ENCODE measurements around the gene BCL10. TPM values are rescaled to one million over a fixed set of nuclear protein-coding genes. Genes with fewer than 3 reads are reported as not detected.

Gene BCL10
- polyA plus RNA-seq, 1 of the 3 experiments (the other 2 are of a cell fraction): 5.8 TPM

GRCh38 chr1:85289848-85290335 lies 13.5 kb upstream of the BCL10 start:
- Histone ChIP-seq H2AFZ (ENCODE audit: low read depth) (peak overlapping the region; percentile 35), H4K20me1 (ENCODE audit: insufficient read depth) (no peaks in the 10 kb centered on the region), H3K9me3 (no peaks in the 10 kb centered on the region), H3K9me2 (no peaks in the 10 kb centered on the region), H3K79me2 (ENCODE audit: insufficient read depth) (no peaks in the 10 kb centered on the region), H3K27me3 (ENCODE audit: insufficient read depth) (no peaks in the 10 kb centered on the region), H3K4me2 (peak overlapping the region; percentile 25), H3K27ac (ENCODE audit: low read depth in 2 of 2, low read length in 1 of 2) (peak overlapping the region in 1 of 2 experiments; percentile 46; a peak in 3 of 4 replicates), H3K4me1 (ENCODE audit: control insufficient read depth in 1 of 2, insufficient read depth in 2 of 2, low read depth in 1 of 2, low read length in 1 of 2) (peaks cover 0 to 21% of the 10 kb centered on the region in 2 experiments; a peak in 1 of 4 replicates), H3F3A (replicated peaks; ENCODE audit: insufficient read depth) (peaks cover 16% of the 10 kb centered on the region), H3K36me3 (replicated peaks in 1 of 2; ENCODE audit: control insufficient read depth in 1 of 2, insufficient read depth in 2 of 2, low read length in 1 of 2) (no peaks in the 10 kb centered on the region), H3K4me3 (ENCODE audit: low read depth in 2 of 2, low read length in 1 of 2) (no peak overlapping the region), H3K9ac (no peak overlapping the region)
- TF ChIP-seq PBX3 (IDR thresholded peaks at IDR 0.05) (peak; percentile 25; the same call in 1 of the 2 replicates), ZBTB33 (IDR thresholded peaks at IDR 0.05; ENCODE audit: borderline replicate concordance, low read depth) (no peak), NFIC (IDR thresholded peaks at IDR 0.05; ENCODE audit: borderline replicate concordance) (no peak)
- 88% methylated on average over 4 of the region's 4 CpGs for WGBS (ENCODE audit: low lambda C conversion rate)
- DNase-seq: no peak
- ChIA-PET POLR2A (no interaction called here), CTCF (interaction anchor here (2.1 kb wide), 1 partner anchor 19 kb away, joined by 5 read pairs; no protein-coding TSS in a partner anchor)

GRCh38 chr1:85289207-85289847 lies 12.9 kb upstream of the BCL10 start:
- no peak for DNase-seq
- Histone ChIP-seq H4K20me1 (ENCODE audit: insufficient read depth) (no peaks in the 10 kb centered on the region), H3K9ac (no peak overlapping the region), H3K4me1 (ENCODE audit: control insufficient read depth in 1 of 2, insufficient read depth in 2 of 2, low read depth in 1 of 2, low read length in 1 of 2) (peaks cover 0 to 21% of the 10 kb centered on the region in 2 experiments; a peak in 1 of 4 replicates), H3K9me2 (no peaks in the 10 kb centered on the region), H3K27ac (ENCODE audit: low read depth in 2 of 2, low read length in 1 of 2) (peak overlapping the region in 1 of 2 experiments; percentile 46; a peak in 3 of 4 replicates), H2AFZ (ENCODE audit: low read depth) (no peak overlapping the region), H3K9me3 (no peaks in the 10 kb centered on the region), H3K79me2 (ENCODE audit: insufficient read depth) (no peaks in the 10 kb centered on the region), H3K27me3 (ENCODE audit: insufficient read depth) (no peaks in the 10 kb centered on the region), H3F3A (replicated peaks; ENCODE audit: insufficient read depth) (peaks cover 16% of the 10 kb centered on the region), H3K4me2 (peak overlapping the region; percentile 25), H3K36me3 (replicated peaks in 1 of 2; ENCODE audit: control insufficient read depth in 1 of 2, insufficient read depth in 2 of 2, low read length in 1 of 2) (no peaks in the 10 kb centered on the region), H3K4me3 (ENCODE audit: low read depth in 2 of 2, low read length in 1 of 2) (no peak overlapping the region)
- ChIA-PET CTCF (interaction anchor here (2.1 kb wide), 1 partner anchor 19 kb away, joined by 5 read pairs; no protein-coding TSS in a partner anchor), POLR2A (no interaction called here)
- TF ChIP-seq JUND (IDR thresholded peaks at IDR 0.05): peak; percentile 90
- TF ChIP-seq USF2 (IDR thresholded peaks at IDR 0.05; ENCODE audit: borderline replicate concordance, low read depth, low read length): no peak
- TF ChIP-seq FOSL2 (IDR thresholded peaks at IDR 0.05; ENCODE audit: borderline replicate concordance, low read depth): peak; percentile 97
- TF ChIP-seq REST (IDR thresholded peaks at IDR 0.05; ENCODE audit: low read depth, low read length): peak; percentile 57; the same call in 1 of the 2 replicates
- peak in 1 of 2 experiments; percentile 77; a peak in 1 of 4 replicates for TF ChIP-seq EP300 (IDR thresholded peaks at IDR 0.05; ENCODE audit: borderline replicate concordance in 1 of 2, low read depth in 1 of 2, low read length in 1 of 2)
- no peak for TF ChIP-seq IRF3 (IDR thresholded peaks at IDR 0.05; ENCODE audit: low read depth, low read length)
- peak; percentile 50 for TF ChIP-seq MAX (IDR thresholded peaks at IDR 0.05; ENCODE audit: low read depth)
- TF ChIP-seq RAD21 (IDR thresholded peaks at IDR 0.05; ENCODE audit: low read length): no peak
- TF ChIP-seq POLR2AphosphoS5 (IDR thresholded peaks at IDR 0.05; ENCODE audit: low read depth, low read length): peak; percentile 43; the same call in 1 of the 2 replicates
- no peak for TF ChIP-seq FOXJ3 (CRISPR knock-in tag; IDR thresholded peaks at IDR 0.05)
- peak; percentile 87 for TF ChIP-seq TCF12 (IDR thresholded peaks at IDR 0.05)
- no peak for TF ChIP-seq YY1 (IDR thresholded peaks at IDR 0.05; ENCODE audit: low read depth)
- peak; percentile 55; the same call in 1 of the 2 replicates for TF ChIP-seq NFIC (IDR thresholded peaks at IDR 0.05; ENCODE audit: borderline replicate concordance)
- peak; percentile 26; the same call in 1 of the 2 replicates for TF ChIP-seq FOXM1 (IDR thresholded peaks at IDR 0.05; ENCODE audit: low read depth)
- peak; percentile 80 for TF ChIP-seq RXRA (IDR thresholded peaks at IDR 0.05; ENCODE audit: borderline replicate concordance, low read depth)
- 56% methylated on average over 8 of the region's 9 CpGs for WGBS (ENCODE audit: low lambda C conversion rate)

All from SK-N-SH (cell line).